Endothelial cell of umbilical vein (primary cell): ENCODE results near the gene GRID1. TPM values are rescaled to one million over a fixed set of nuclear protein-coding genes. Genes with fewer than 3 reads are reported as not detected.
A peak's percentile ranks its signal among the peaks of the same experiment; 100 is the strongest.

ENCODE experiments used
- BruUV-seq: library from RNA; stranded (reverse); fragments of 400-500 nt; replicated peaks from 2 replicates; lab custom pipeline; 2021; lab: Mats Ljungman, UMichigan
- CTCF ChIA-PET: fragments of 300-600, 350-600 bp; sonication (Branson Sonifier 250); formaldehyde crosslinking; loops from one replicate; lab custom pipeline; 2021; ENCODE audit warnings: antibody characterized with exemption, inconsistent platforms; lab: Charles Lee
- POLR2A ChIA-PET: fragments of 300-600, 350-600 bp; sonication (Branson Sonifier 250); formaldehyde crosslinking; loops from one replicate; lab custom pipeline; 2021; ENCODE audit warnings: antibody characterized with exemption, inconsistent platforms; lab: Charles Lee
- DNase-seq: peaks from one replicate; pipeline ENCODE4 v3.0.0-alpha.2; 2011; ENCODE audit warnings: low read depth, low spot score
- FAIRE-seq: peaks from 2 replicates; lab custom pipeline; 2011; peaks lifted over from hg19 to GRCh38; lab: Jason Lieb, UNC
- H2AFZ ChIP-seq: 2 replicates; pipeline ENCODE4 v1.6.0; 2012; ENCODE audit warnings: low read depth, low read length, control low read depth, inconsistent platforms
- H3K27ac ChIP-seq: 2 replicates; pipeline ENCODE4 v1.5.1; 2011; ENCODE audit warnings: low read depth, mild to moderate bottlenecking, control low read depth, low read length, moderate library complexity; ENCODE audit not compliant: insufficient read depth
- H3K27me3 ChIP-seq, 2 experiments: 2 replicates each; pipeline versions ENCODE4 v1.6.0 to v1.6.1; 2011; ENCODE audit warnings: low read length in 2 of 2, mixed read lengths in 1 of 2; ENCODE audit not compliant: control insufficient read depth in 2 of 2, insufficient read depth in 2 of 2
- H3K36me3 ChIP-seq, 2 experiments: 2 replicates in 1 of 2; 3 replicates in 1 of 2; pipeline ENCODE4 v1.5.1; 2011; ENCODE audit warnings: low read length in 2 of 2, mild to moderate bottlenecking in 1 of 2, moderate library complexity in 1 of 2; ENCODE audit not compliant: control insufficient read depth in 2 of 2, insufficient read depth in 2 of 2; ENCODE audit errors: extremely low read depth in 1 of 2
- H3K4me1 ChIP-seq: 3 replicates; pipeline ENCODE4 v1.5.1; 2011; ENCODE audit warnings: mild to moderate bottlenecking, low read length; ENCODE audit not compliant: control insufficient read depth, insufficient read depth; ENCODE audit errors: extremely low read depth
- H3K4me2 ChIP-seq: 2 replicates; pipeline ENCODE4 v1.6.1; 2011; ENCODE audit warnings: low read length, control low read depth, mixed read lengths; ENCODE audit not compliant: insufficient read depth
- H3K4me3 ChIP-seq, 3 experiments: fragments of 200-600 bp in 1 of 3; sonication (generic), shearing (Covaris generic) in 1 of 3; replicated peaks in 1 of 3; 2 replicates each; pipeline ENCODE4 v1.5.1; 2011 to 2016; ENCODE audit warnings: control low read depth in 3 of 3, low read length in 3 of 3, mild to moderate bottlenecking in 2 of 3, inconsistent platforms in 1 of 3, low read depth in 1 of 3, moderate library complexity in 1 of 3; ENCODE audit not compliant: insufficient read depth in 1 of 3
- H3K79me2 ChIP-seq: 2 replicates; pipeline ENCODE4 v1.6.0; 2012; ENCODE audit warnings: low read length, inconsistent platforms; ENCODE audit not compliant: control insufficient read depth, insufficient read depth
- H3K9ac ChIP-seq: replicated peaks from 2 replicates; pipeline ENCODE3; 2011; ENCODE audit warnings: low read length, control low read depth; ENCODE audit not compliant: insufficient read depth; ENCODE audit errors: extremely low read depth
- H3K9me1 ChIP-seq: replicated peaks from 3 replicates; pipeline ENCODE4 v1.6.0; 2011; ENCODE audit warnings: mild to moderate bottlenecking, low read length; ENCODE audit not compliant: control insufficient read depth, insufficient read depth; ENCODE audit errors: extremely low read depth
- H3K9me3 ChIP-seq: replicated peaks from 2 replicates; pipeline ENCODE4 v1.5.1; 2012; ENCODE audit warnings: low read length, inconsistent platforms; ENCODE audit not compliant: control insufficient read depth, insufficient read depth
- H4K20me1 ChIP-seq: replicated peaks from 2 replicates; pipeline ENCODE3; 2011; ENCODE audit warnings: mild to moderate bottlenecking, low read length; ENCODE audit not compliant: control insufficient read depth, insufficient read depth; ENCODE audit errors: extremely low read depth
- EZH2 ChIP-seq: IDR thresholded peaks from 2 replicates; pipeline ENCODE4 v1.6.1; 2012; ENCODE audit warnings: borderline replicate concordance, low read depth, mild to moderate bottlenecking, moderate library complexity, low read length, inconsistent platforms; ENCODE audit not compliant: severe bottlenecking
- GATA2 ChIP-seq: IDR thresholded peaks from 2 replicates; pipeline ENCODE4 v1.7.0; 2011; ENCODE audit warnings: low read depth, mild to moderate bottlenecking, moderate library complexity, mixed read lengths, low read length; ENCODE audit not compliant: insufficient read length, insufficient read depth
- JUN ChIP-seq: IDR thresholded peaks from 2 replicates; pipeline ENCODE4 v1.6.1; 2011; ENCODE audit warnings: borderline replicate concordance, low read depth; ENCODE audit not compliant: insufficient read length, insufficient read depth
- MAX ChIP-seq: IDR thresholded peaks from 2 replicates; pipeline ENCODE4 v1.6.1; 2011; ENCODE audit not compliant: insufficient read depth, insufficient read length
- POLR2A ChIP-seq: IDR thresholded peaks from 2 replicates; pipeline ENCODE4 v1.6.1; 2012; ENCODE audit warnings: low read depth, mild to moderate bottlenecking, control low read depth, low read length
- POLR2AphosphoS5 ChIP-seq: IDR thresholded peaks from 2 replicates; pipeline ENCODE4 v1.6.1; 2012; ENCODE audit warnings: low read depth, mild to moderate bottlenecking, control low read depth, low read length, moderate library complexity; ENCODE audit not compliant: insufficient read depth
- dilution Hi-C: fragments of 300-500 bp; cut with MboI; formaldehyde crosslinking; loops from one replicate; pipeline ENCODE4 v1.15.0; 2019; ENCODE audit warnings: low sequenced_read_pairs; ENCODE audit not compliant: extremely low pct_ligation_motif_present
- intact Hi-C: fragments of 100-400 bp; cut with micrococcal nuclease; formaldehyde crosslinking; loops from one replicate; pipeline ENCODE4 v1.10.0; 2022
- polyA plus RNA-seq, 4 experiments: library from polyadenylated mRNA; depleted of rRNA in 3 of 4; stranded (reverse) in 3 of 4; unstranded in 1 of 4; fragments of >200 nt; gene quantifications; 2 replicates each; pipeline versions ENCODE4 v1.2.1 to v1.2.3, GENCODE V29; 2011 to 2012; ENCODE audit warnings: missing spikeins in 1 of 4
- total RNA-seq: library from RNA; stranded (reverse); gene quantifications from 2 replicates; pipeline ENCODE4 v1.2.3, GENCODE V29; 2021
- TF ChIP-seq, protein P1 (sequence below), 2 donors: IDR thresholded peaks; 1 replicate in 1 of 2; 2 replicates in 1 of 2; pipeline ENCODE4 v1.5.1; 2011; ENCODE audit warnings: low read length in 2 of 2, mild to moderate bottlenecking in 2 of 2, moderate library complexity in 2 of 2, control low read depth in 1 of 2, inconsistent platforms in 1 of 2, low read depth in 1 of 2; ENCODE audit not compliant: insufficient read depth in 1 of 2; ENCODE audit errors: extremely low read depth in 1 of 2

The GRID1 gene
- total and polyA plus RNA-seq, 2 donors (not counting 3 experiments of a cell fraction or from before 2014, with no cell fraction given): not detected

- no peak overlapping the region for H3K27ac ChIP-seq
- DNase-seq (no peak), FAIRE-seq (no peak)
- ChIA-PET POLR2A (no interaction called here), CTCF (interaction anchor here (1.9 to 2.0 kb wide), 2 partner anchors 11 to 25 kb away, joined by 5 to 9 read pairs; no protein-coding TSS in a partner anchor)
- no peak overlapping the region for H3K4me2 ChIP-seq
- no peaks in the 10 kb centered on the region for H3K9me3 ChIP-seq
- intact Hi-C loops (loop anchor here (10.0 kb wide), 1 partner anchor 1505 kb away; no protein-coding TSS in a partner anchor), dilution Hi-C loops (no loop called here)
- H3K36me3 ChIP-seq: no peaks in the 10 kb centered on the region
- no peaks in the 10 kb centered on the region for H3K4me1 ChIP-seq
- BruUV-seq: no TSS peak
- H3K9me1 ChIP-seq: no peaks in the 10 kb centered on the region
- H3K79me2 ChIP-seq: no peaks in the 10 kb centered on the region
- H2AFZ ChIP-seq: no peak overlapping the region
- no peaks in the 10 kb centered on the region for H3K27me3 ChIP-seq
- H3K9ac ChIP-seq: no peak overlapping the region
- H3K4me3 ChIP-seq: no peak overlapping the region
- no peaks in the 10 kb centered on the region for H4K20me1 ChIP-seq
- TF ChIP-seq POLR2AphosphoS5: no peak
- TF ChIP-seq GATA2: no peak
- no peak for TF ChIP-seq JUN
- no peak for TF ChIP-seq POLR2A
- TF ChIP-seq EZH2: no peak
Measured at GRCh38 chr10:86349940-86350630, 16.5 kb downstream of the GRID1 start.

DNA sequence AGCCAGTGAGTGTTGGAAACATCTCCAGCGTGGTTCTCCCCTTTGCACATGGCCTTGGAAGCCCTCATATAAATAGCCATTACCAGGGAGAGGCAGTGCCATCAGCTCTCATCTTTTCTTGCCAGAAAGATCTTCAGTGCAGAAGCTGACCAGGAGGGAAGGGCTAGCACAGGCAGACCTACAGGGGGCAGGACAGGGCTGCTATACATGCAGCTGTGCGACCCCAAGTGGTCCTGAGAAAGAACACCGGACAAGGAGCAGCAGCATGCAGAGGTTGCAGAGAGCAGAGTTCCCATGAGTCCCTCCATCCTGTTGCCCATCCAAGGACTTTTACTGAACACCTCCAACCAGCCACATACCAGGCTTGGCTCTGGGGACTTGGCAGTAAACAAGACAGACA is 17.1 kb downstream of the GRID1 start:
- no peak overlapping the region for H3K4me3 ChIP-seq
- TF ChIP-seq MAX: no peak
- no peak for TF ChIP-seq POLR2AphosphoS5
- TF ChIP-seq, protein P1, sequence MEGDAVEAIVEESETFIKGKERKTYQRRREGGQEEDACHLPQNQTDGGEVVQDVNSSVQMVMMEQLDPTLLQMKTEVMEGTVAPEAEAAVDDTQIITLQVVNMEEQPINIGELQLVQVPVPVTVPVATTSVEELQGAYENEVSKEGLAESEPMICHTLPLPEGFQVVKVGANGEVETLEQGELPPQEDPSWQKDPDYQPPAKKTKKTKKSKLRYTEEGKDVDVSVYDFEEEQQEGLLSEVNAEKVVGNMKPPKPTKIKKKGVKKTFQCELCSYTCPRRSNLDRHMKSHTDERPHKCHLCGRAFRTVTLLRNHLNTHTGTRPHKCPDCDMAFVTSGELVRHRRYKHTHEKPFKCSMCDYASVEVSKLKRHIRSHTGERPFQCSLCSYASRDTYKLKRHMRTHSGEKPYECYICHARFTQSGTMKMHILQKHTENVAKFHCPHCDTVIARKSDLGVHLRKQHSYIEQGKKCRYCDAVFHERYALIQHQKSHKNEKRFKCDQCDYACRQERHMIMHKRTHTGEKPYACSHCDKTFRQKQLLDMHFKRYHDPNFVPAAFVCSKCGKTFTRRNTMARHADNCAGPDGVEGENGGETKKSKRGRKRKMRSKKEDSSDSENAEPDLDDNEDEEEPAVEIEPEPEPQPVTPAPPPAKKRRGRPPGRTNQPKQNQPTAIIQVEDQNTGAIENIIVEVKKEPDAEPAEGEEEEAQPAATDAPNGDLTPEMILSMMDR (IDR thresholded peaks at IDR 0.05; ENCODE audit: extremely low read depth in 1 of 2, insufficient read depth in 1 of 2, low read depth in 1 of 2, low read length in 2 of 2): peak; percentile 41 to 67
- H3K79me2 ChIP-seq: no peaks in the 10 kb centered on the region
- peak; percentile 21 for DNase-seq
- no peak for FAIRE-seq
- no peak overlapping the region for H3K27ac ChIP-seq
- no peaks in the 10 kb centered on the region for H3K9me3 ChIP-seq
- dilution Hi-C loops (no loop called here), intact Hi-C loops (loop anchor here (10.0 kb wide), 1 partner anchor 1505 kb away; no protein-coding TSS in a partner anchor)
- no peaks in the 10 kb centered on the region for H3K36me3 ChIP-seq
- POLR2A ChIA-PET: no interaction called here
- no TSS peak for BruUV-seq
- H3K27me3 ChIP-seq: no peaks in the 10 kb centered on the region
- CTCF ChIA-PET: interaction anchor here (1.3 to 2.0 kb wide), 3 partner anchors 12 to 236 kb away, joined by 5 to 9 read pairs (median 6); no protein-coding TSS in a partner anchor
- H3K9me1 ChIP-seq: no peaks in the 10 kb centered on the region
- no peak overlapping the region for H3K9ac ChIP-seq
- no peaks in the 10 kb centered on the region for H3K4me1 ChIP-seq
- H4K20me1 ChIP-seq: no peaks in the 10 kb centered on the region
- H3K4me2 ChIP-seq: no peak overlapping the region
- H2AFZ ChIP-seq: no peak overlapping the region
